Right atrium auricular region (tissue), 2 donors: ENCODE data around the gene ATOX1. TPM values are rescaled to one million over a fixed set of nuclear protein-coding genes. Genes with fewer than 3 reads are reported as not detected.
A peak's percentile ranks its signal among the peaks of the same experiment; 100 is the strongest.

Experiments
- DNase-seq: peaks from one replicate; pipeline ENCODE4 v3.0.0-alpha.2; 2019; ENCODE audit warnings: low spot score
- H3K27ac ChIP-seq, 2 donors: fragments of 200-600 bp; sonication (generic); 1 replicate in 1 of 2; 2 replicates in 1 of 2; pipeline ENCODE4 v1.5.1; 2016 to 2019
- H3K27me3 ChIP-seq, 2 donors: fragments of 200-600 bp; sonication (generic); one replicate each; pipeline versions ENCODE4 v1.5.1 to v1.6.0; 2017 to 2019
- H3K36me3 ChIP-seq: fragments of 200-600 bp; sonication (generic); one replicate; pipeline ENCODE4 v1.5.1; 2016
- H3K4me1 ChIP-seq, 2 donors: fragments of 200-600 bp; sonication (generic); one replicate each; pipeline versions ENCODE4 v1.5.1 to v1.6.0; 2017 to 2019
- H3K4me3 ChIP-seq, 2 donors: fragments of 200-600 bp; sonication (generic); 1 replicate in 1 of 2; 2 replicates in 1 of 2; pipeline ENCODE4 v1.5.1; 2017 to 2019; ENCODE audit warnings: mild to moderate bottlenecking in 1 of 2, moderate library complexity in 1 of 2
- H3K9me3 ChIP-seq, 2 donors: fragments of 200-600 bp; sonication (generic); one replicate each; pipeline ENCODE4 v1.5.1; 2019
- total RNA-seq, 2 donors: library from RNA; depleted of rRNA; stranded (reverse); fragments of >200 nt; gene quantifications; one replicate each; pipeline ENCODE4 v1.1.0, GENCODE V29; 2016
- TF ChIP-seq, protein P1 (sequence below), 2 donors: fragments of 200-600 bp; sonication (generic); IDR thresholded peaks; one replicate each; pipeline ENCODE4 v1.5.1; 2019; ENCODE audit warnings: antibody characterized with exemption in 2 of 2

Gene ATOX1
- total RNA-seq, 2 donors from 2014 or later, result 64.6 to 84.5 TPM

DNA sequence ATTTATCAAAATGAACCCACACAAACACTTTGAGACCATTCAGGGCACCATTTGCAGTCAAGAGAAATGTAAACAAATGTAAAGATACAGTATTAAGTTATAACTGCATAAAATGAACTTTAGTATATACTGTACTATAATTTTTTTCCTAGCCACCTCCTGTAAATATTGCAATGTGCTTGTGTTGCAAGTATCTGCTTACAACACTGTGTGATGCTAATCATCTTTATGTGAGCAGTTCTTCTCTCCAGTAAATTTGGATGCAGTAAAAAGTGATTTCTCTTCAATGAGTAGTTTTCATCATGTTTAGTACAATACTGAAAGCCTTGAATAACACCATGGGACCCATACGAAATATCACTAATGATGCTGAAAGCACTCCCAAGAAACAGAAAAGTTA, 22.8 kb upstream of the ATOX1 start:
- Histone ChIP-seq H3K27me3 (no peaks in the 10 kb centered on the region), H3K4me3 (no peak overlapping the region), H3K27ac (no peak overlapping the region), H3K4me1 (peaks cover 0 to 76% of the 10 kb centered on the region in 2 donors), H3K9me3 (no peaks in the 10 kb centered on the region), H3K36me3 (no peaks in the 10 kb centered on the region)
- TF ChIP-seq, protein P1, sequence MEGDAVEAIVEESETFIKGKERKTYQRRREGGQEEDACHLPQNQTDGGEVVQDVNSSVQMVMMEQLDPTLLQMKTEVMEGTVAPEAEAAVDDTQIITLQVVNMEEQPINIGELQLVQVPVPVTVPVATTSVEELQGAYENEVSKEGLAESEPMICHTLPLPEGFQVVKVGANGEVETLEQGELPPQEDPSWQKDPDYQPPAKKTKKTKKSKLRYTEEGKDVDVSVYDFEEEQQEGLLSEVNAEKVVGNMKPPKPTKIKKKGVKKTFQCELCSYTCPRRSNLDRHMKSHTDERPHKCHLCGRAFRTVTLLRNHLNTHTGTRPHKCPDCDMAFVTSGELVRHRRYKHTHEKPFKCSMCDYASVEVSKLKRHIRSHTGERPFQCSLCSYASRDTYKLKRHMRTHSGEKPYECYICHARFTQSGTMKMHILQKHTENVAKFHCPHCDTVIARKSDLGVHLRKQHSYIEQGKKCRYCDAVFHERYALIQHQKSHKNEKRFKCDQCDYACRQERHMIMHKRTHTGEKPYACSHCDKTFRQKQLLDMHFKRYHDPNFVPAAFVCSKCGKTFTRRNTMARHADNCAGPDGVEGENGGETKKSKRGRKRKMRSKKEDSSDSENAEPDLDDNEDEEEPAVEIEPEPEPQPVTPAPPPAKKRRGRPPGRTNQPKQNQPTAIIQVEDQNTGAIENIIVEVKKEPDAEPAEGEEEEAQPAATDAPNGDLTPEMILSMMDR (IDR thresholded peaks at IDR 0.05), result no peak
- DNase-seq, result no peak

DNA sequence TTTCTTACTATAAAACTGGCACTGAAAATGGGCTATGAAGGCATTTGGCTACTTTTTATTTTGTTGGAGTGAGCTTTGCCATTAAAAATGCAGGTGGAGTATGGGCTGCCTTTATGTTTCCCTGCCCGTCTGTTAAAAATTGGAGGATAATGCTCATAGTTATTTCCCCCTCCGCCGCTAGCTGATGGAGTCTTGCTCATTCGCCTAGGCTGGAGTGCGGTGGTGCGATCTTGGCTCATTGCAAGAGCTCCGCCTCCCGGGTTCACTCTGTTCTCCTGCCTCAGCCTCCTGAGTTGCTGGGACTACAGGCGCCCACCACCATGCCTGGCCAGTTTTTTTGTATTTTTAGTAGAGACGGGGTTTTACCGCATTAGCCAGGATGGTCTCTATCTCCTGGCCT, 21.9 kb upstream of the ATOX1 start:
- no peak for DNase-seq
- Histone ChIP-seq H3K36me3 (no peaks in the 10 kb centered on the region), H3K4me3 (no peak overlapping the region), H3K27ac (no peak overlapping the region), H3K4me1 (peaks cover 0 to 84% of the 10 kb centered on the region in 2 donors), H3K9me3 (no peaks in the 10 kb centered on the region), H3K27me3 (no peaks in the 10 kb centered on the region)
- TF ChIP-seq, protein P1 (IDR thresholded peaks at IDR 0.05), result no peak

DNA sequence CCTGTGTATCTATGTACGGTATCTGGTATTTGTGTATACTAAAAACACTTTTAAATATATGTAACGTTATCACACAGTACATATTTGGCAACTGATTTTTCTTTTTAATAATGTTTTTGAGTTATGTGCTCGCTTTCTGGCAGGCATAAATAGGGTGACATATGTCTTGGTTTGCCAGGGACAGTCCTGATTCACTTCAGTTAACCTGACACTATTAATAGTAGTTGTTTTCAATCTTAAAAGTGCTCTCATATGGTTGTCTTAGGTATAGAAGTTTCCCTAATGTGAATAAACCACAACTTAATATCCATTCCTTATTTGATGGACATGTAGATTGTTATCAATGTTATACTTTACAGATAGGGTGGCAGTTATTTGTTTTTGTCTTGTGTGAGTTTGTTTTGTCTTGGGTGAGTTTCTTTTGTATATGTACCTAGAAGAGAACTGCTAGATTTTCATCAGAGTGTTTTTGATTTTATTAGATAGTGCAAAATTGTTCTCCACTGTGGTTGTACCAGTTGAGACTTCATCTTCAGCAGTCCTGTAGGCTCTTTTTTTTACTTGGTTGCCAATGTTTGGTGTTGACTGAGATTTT, 21.2 kb upstream of the ATOX1 start:
- no peak for DNase-seq
- no peaks in the 10 kb centered on the region for H3K9me3 ChIP-seq
- TF ChIP-seq, protein P1 (IDR thresholded peaks at IDR 0.05), result no peak
- H3K36me3 ChIP-seq, result no peaks in the 10 kb centered on the region
- no peak overlapping the region for H3K27ac ChIP-seq
- peaks cover 0 to 88% of the 10 kb centered on the region in 2 donors for H3K4me1 ChIP-seq
- H3K27me3 ChIP-seq, result no peaks in the 10 kb centered on the region
- no peak overlapping the region for H3K4me3 ChIP-seq

DNA sequence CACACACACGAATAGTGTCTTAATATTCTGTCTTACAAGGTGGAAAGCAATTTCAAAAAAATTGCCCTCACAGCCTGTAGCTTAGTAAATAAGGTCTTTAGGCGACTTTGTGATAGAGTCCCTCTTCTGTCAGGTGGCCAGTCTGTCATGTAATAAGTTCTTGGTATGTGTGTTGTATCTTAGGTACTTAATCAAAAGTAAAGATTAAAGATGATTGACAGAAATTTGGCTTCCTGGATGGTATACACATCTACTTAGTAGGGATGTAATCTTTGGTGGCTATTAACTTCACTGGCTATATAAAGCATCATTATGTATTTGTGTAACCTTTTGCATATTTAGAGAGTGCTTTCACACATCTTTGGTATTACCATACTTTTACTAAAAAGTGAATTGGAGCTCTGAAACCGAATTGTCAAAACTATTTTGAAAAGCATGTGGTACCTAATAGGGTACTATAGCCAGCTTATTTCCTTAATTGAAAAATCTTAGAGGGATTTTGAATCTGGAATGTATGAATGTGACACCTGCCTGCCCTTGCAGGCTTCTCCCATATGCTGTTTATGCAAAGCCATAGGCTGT, 16.7 kb upstream of the ATOX1 start:
- no peaks in the 10 kb centered on the region for H3K36me3 ChIP-seq
- DNase-seq, result no peak
- H3K27me3 ChIP-seq, result no peaks in the 10 kb centered on the region
- peaks cover 0 to 73% of the 10 kb centered on the region in 2 donors for H3K4me1 ChIP-seq
- TF ChIP-seq, protein P1 (IDR thresholded peaks at IDR 0.05), result no peak
- H3K27ac ChIP-seq, result no peak overlapping the region
- no peaks in the 10 kb centered on the region for H3K9me3 ChIP-seq
- no peak overlapping the region for H3K4me3 ChIP-seq

DNA sequence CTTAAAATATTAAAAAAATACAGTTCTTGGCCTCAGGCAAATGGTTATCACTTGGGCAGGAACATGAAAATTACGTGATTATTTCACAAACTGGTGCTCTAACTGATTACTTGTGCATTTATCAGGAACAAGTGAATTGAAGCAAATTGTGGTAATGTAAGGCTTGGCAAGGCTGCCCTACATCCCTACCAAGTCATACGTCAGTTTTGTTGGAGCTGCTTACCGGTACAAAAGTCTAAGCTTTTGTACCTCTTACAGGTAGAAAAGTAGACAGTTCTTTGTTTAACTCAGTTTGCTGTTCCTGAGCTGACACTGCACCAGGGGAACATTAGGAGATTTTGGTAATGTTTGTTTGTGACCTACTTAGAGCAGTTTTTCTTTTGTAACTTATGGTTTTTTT, 15.5 kb upstream of the ATOX1 start:
- peaks cover 0 to 66% of the 10 kb centered on the region in 2 donors for H3K4me1 ChIP-seq
- H3K27ac ChIP-seq, result peak overlapping the region in 1 of 2 donors; percentile 87
- H3K9me3 ChIP-seq, result no peaks in the 10 kb centered on the region
- DNase-seq, result no peak
- H3K36me3 ChIP-seq, result no peaks in the 10 kb centered on the region
- TF ChIP-seq, protein P1 (IDR thresholded peaks at IDR 0.05), result no peak
- H3K4me3 ChIP-seq, result peak overlapping the region; percentile 16 to 70
- no peaks in the 10 kb centered on the region for H3K27me3 ChIP-seq
